DOHH2 (cell line): Measurements from ENCODE around the gene XRCC5.

Experiments used
- H3F3A ChIP-seq: fragments of 200-600 bp; sonication (generic), shearing (Covaris generic); 2 replicates; pipeline ENCODE4 v1.6.0; 2016; ENCODE audit warnings: antibody characterized with exemption, mild to moderate bottlenecking; ENCODE audit not compliant: control insufficient read depth, insufficient read depth
- H3K27ac ChIP-seq: fragments of 200-600 bp; sonication (generic); 2 replicates; pipeline ENCODE4 v1.5.1; 2014; ENCODE audit warnings: low read depth, mild to moderate bottlenecking, low read length, moderate library complexity
- H3K27me3 ChIP-seq: fragments of 200-600 bp; sonication (generic); 2 replicates; pipeline ENCODE4 v1.6.1; 2014; ENCODE audit warnings: mild to moderate bottlenecking, low read length, mixed read lengths; ENCODE audit not compliant: control insufficient read depth
- H3K36me3 ChIP-seq: fragments of 200-600 bp; sonication (generic); 2 replicates; pipeline ENCODE4 v1.6.1; 2014; ENCODE audit warnings: mild to moderate bottlenecking, low read length, moderate library complexity, mixed read lengths; ENCODE audit not compliant: control insufficient read depth
- H3K4me1 ChIP-seq: fragments of 200-600 bp; sonication (generic); 2 replicates; pipeline ENCODE4 v1.6.1; 2014; ENCODE audit warnings: mild to moderate bottlenecking, low read length, mixed read lengths; ENCODE audit not compliant: control insufficient read depth
- H3K4me2 ChIP-seq: fragments of 200-600 bp; sonication (generic); 2 replicates; pipeline ENCODE4 v1.6.0; 2014; ENCODE audit warnings: mild to moderate bottlenecking, low read length, moderate library complexity
- H3K4me3 ChIP-seq: fragments of 200-600 bp; sonication (generic); 2 replicates; pipeline ENCODE4 v1.5.1; 2014; ENCODE audit warnings: mild to moderate bottlenecking, low read length, mixed read lengths
- H3K79me2 ChIP-seq: fragments of 200-600 bp; sonication (generic); 2 replicates; pipeline ENCODE4 v1.6.1; 2014; ENCODE audit warnings: mild to moderate bottlenecking, low read length, mixed read lengths; ENCODE audit not compliant: control insufficient read depth
- H3K9me2 ChIP-seq: fragments of 200-600 bp; sonication (generic); replicated peaks from 2 replicates; pipeline ENCODE4 v1.6.1; 2014; ENCODE audit warnings: mild to moderate bottlenecking, low read length, mixed read lengths; ENCODE audit not compliant: control insufficient read depth
- H3K9me3 ChIP-seq: fragments of 200-600 bp; sonication (generic); 2 replicates; pipeline ENCODE4 v1.6.1; 2014; ENCODE audit warnings: antibody characterized with exemption, low read length, mixed read lengths; ENCODE audit not compliant: control insufficient read depth, insufficient read depth
- H4K20me1 ChIP-seq: fragments of 200-600 bp; sonication (generic); 2 replicates; pipeline ENCODE4 v1.6.0; 2014; ENCODE audit warnings: low read depth, mild to moderate bottlenecking, antibody characterized with exemption, low read length, moderate library complexity; ENCODE audit not compliant: control insufficient read depth, insufficient read depth
- CTCF ChIP-seq: fragments of 200-600 bp; sonication (generic); IDR thresholded peaks from one replicate; pipeline ENCODE4 v1.5.1; 2014; ENCODE audit warnings: antibody characterized with exemption, mild to moderate bottlenecking, low read depth, low read length; ENCODE audit not compliant: poor library complexity, severe bottlenecking
- EZH2phosphoT487 ChIP-seq: fragments of 200-600 bp; sonication (generic); IDR thresholded peaks from 2 replicates; pipeline ENCODE4 v1.6.1; 2017; ENCODE audit warnings: borderline replicate concordance, mild to moderate bottlenecking, antibody characterized with exemption, low read length, moderate library complexity, mixed read lengths

XRCC5 gene

GRCh38 chr2:216222650-216223352 is 113.7 kb downstream of the XRCC5 start:
- H3K9me3 ChIP-seq: no peaks in the 10 kb centered on the region
- H3K79me2 ChIP-seq: no peaks in the 10 kb centered on the region
- H3K4me3 ChIP-seq: no peak overlapping the region
- no peaks in the 10 kb centered on the region for H3K27me3 ChIP-seq
- TF ChIP-seq CTCF: peak; percentile 48
- TF ChIP-seq EZH2phosphoT487: no peak
- no peak overlapping the region for H3K27ac ChIP-seq
- H3K9me2 ChIP-seq: no peaks in the 10 kb centered on the region
- no peaks in the 10 kb centered on the region for H4K20me1 ChIP-seq
- no peak overlapping the region for H3K4me2 ChIP-seq
- peaks cover 3% of the 10 kb centered on the region; the same call in 1 of the 2 replicates for H3K36me3 ChIP-seq
- H3F3A ChIP-seq: no peaks in the 10 kb centered on the region
- H3K4me1 ChIP-seq: peaks cover 8% of the 10 kb centered on the region

GRCh38 chr2:216224388-216224787 is 115.2 kb downstream of the XRCC5 start:
- H3K9me3 ChIP-seq: no peaks in the 10 kb centered on the region
- no peaks in the 10 kb centered on the region for H4K20me1 ChIP-seq
- no peaks in the 10 kb centered on the region for H3K36me3 ChIP-seq
- no peaks in the 10 kb centered on the region for H3K27me3 ChIP-seq
- H3F3A ChIP-seq: no peaks in the 10 kb centered on the region
- H3K79me2 ChIP-seq: no peaks in the 10 kb centered on the region
- no peak overlapping the region for H3K27ac ChIP-seq
- H3K9me2 ChIP-seq: no peaks in the 10 kb centered on the region
- H3K4me2 ChIP-seq: no peak overlapping the region
- peaks cover 8% of the 10 kb centered on the region for H3K4me1 ChIP-seq
- no peak overlapping the region for H3K4me3 ChIP-seq
- no peak for TF ChIP-seq EZH2phosphoT487

GRCh38 chr2:216229277-216229914 is 120.2 kb downstream of the XRCC5 start:
- peaks cover 3% of the 10 kb centered on the region for H3K9me3 ChIP-seq

More at GRCh38 chr2:216229277-216229914, 120.2 kb downstream of the XRCC5 start:
- Histone ChIP-seq H3K4me1 (no peaks in the 10 kb centered on the region), H3K79me2 (no peaks in the 10 kb centered on the region), H3K4me3 (no peak overlapping the region), H3K36me3 (no peaks in the 10 kb centered on the region), H3K27me3 (no peaks in the 10 kb centered on the region), H3K27ac (no peak overlapping the region), H3F3A (no peaks in the 10 kb centered on the region), H4K20me1 (no peaks in the 10 kb centered on the region), H3K9me2 (no peaks in the 10 kb centered on the region), H3K4me2 (no peak overlapping the region)
- TF ChIP-seq EZH2phosphoT487 (no peak), CTCF (no peak)
